Suprapubic skin (tissue), 4 donors: ENCODE results near the gene COL18A1. TPM values are rescaled to one million over a fixed set of nuclear protein-coding genes. Genes with fewer than 3 reads are reported as not detected.
"Not testable (repeated sequence)": the region's sequence is repeated elsewhere in the genome, so short reads cannot be mapped to it uniquely, and the experiment has no call there.

Experiments used
- DNase-seq, 2 donors: peaks; one replicate each; pipeline ENCODE4 v3.0.0-alpha.2; 2019; ENCODE audit warnings: low spot score in 2 of 2
- H3K27ac ChIP-seq: fragments of 200-600 bp; sonication (generic); one replicate; pipeline ENCODE4 v1.5.1; 2019
- H3K27me3 ChIP-seq: fragments of 200-600 bp; sonication (generic); one replicate; pipeline ENCODE4 v1.5.1; 2019
- H3K36me3 ChIP-seq: fragments of 200-600 bp; sonication (generic); one replicate; pipeline ENCODE4 v1.5.1; 2019
- H3K4me1 ChIP-seq: fragments of 200-600 bp; sonication (generic); one replicate; pipeline ENCODE4 v1.5.1; 2019
- H3K4me3 ChIP-seq: fragments of 200-600 bp; sonication (generic); one replicate; pipeline ENCODE4 v1.5.1; 2019; ENCODE audit warnings: mild to moderate bottlenecking
- H3K9me3 ChIP-seq: fragments of 200-600 bp; sonication (generic); one replicate; pipeline ENCODE4 v1.5.1; 2019
- EP300 ChIP-seq: sonication (generic); formaldehyde crosslinking; IDR thresholded peaks from one replicate; pipeline ENCODE4 v1.6.1; 2017; ENCODE audit warnings: antibody characterized with exemption
- POLR2A ChIP-seq, 2 donors: fragments of 450-650 bp; IDR thresholded peaks; one replicate each; pipeline ENCODE4 v1.6.1; 2017; ENCODE audit warnings: antibody characterized with exemption in 2 of 2, mild to moderate bottlenecking in 2 of 2, moderate library complexity in 2 of 2
- POLR2AphosphoS5 ChIP-seq, 3 donors: sonication (generic); formaldehyde crosslinking; IDR thresholded peaks; one replicate each; pipeline ENCODE4 v1.6.1; 2017; ENCODE audit warnings: antibody characterized with exemption in 3 of 3
- WGBS: methylation state at CpG from one replicate; pipeline ENCODE4 v1.1.5; 2018; 5-methylcytosine and 5-hydroxymethylcytosine counted together
- total RNA-seq, 4 donors: library from RNA; depleted of rRNA; stranded (reverse); fragments of >200 nt; gene quantifications; one replicate each; pipeline ENCODE4 v1.1.0, GENCODE V29; 2016
- TF ChIP-seq, protein P1 (sequence below), 2 donors: fragments of 200-600 bp in 1 of 2; fragments of 450-650 bp in 1 of 2; sonication (generic) in 1 of 2; IDR thresholded peaks; one replicate each; pipeline ENCODE4 v1.5.1; 2016 to 2019; ENCODE audit warnings: antibody characterized with exemption in 2 of 2, mild to moderate bottlenecking in 1 of 2, moderate library complexity in 1 of 2

The COL18A1 gene
- total RNA-seq, 4 donors from 2014 or later, result 71.9 to 157 (median 101) TPM

DNA sequence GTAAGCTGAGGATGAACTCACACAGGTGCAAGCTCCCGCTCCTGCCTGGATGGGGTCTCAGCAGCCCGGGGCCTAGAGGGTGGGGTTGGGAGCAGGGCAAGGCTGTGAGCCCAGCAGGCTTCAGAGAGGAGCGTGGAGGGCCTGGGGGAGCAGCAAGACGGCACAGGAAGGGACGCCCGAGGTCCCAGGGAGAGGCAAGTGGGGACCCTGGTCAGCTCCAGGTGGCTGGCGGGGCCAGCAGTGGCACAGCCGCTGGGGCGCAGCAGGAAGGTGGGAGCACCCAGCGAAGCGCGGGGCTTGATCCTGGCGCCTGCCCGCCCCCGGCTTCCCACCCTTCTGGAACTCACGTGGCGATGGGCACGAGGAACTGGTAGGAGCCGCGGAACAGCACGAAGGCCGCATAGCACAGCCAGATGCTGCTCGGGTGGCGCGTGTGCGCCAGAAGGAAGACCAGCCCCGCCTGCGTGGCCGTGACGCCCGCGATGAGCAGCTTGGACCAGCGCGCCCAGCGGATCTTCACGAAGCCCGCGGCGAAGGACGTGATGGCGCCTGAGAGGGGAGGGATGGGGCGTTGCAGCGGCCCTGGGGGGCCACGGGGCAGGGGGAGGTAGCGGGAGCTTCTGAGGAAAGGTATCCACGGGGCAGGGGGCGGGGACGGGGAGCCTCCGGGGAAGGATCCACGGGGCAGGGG, 125.6 kb downstream of the COL18A1 start:
- peak; percentile 55 to 65 for DNase-seq
- peaks cover 10% of the 10 kb centered on the region for H3K36me3 ChIP-seq
- no peak overlapping the region for H3K4me3 ChIP-seq
- H3K9me3 ChIP-seq, result no peaks in the 10 kb centered on the region
- H3K4me1 ChIP-seq, result peaks cover 5% of the 10 kb centered on the region
- no peaks in the 10 kb centered on the region for H3K27me3 ChIP-seq
- no peak for TF ChIP-seq EP300
- no peak for TF ChIP-seq POLR2A (IDR thresholded peaks at IDR 0.05)
- TF ChIP-seq POLR2AphosphoS5 (IDR thresholded peaks at IDR 0.05), result no peak
- TF ChIP-seq, protein P1, sequence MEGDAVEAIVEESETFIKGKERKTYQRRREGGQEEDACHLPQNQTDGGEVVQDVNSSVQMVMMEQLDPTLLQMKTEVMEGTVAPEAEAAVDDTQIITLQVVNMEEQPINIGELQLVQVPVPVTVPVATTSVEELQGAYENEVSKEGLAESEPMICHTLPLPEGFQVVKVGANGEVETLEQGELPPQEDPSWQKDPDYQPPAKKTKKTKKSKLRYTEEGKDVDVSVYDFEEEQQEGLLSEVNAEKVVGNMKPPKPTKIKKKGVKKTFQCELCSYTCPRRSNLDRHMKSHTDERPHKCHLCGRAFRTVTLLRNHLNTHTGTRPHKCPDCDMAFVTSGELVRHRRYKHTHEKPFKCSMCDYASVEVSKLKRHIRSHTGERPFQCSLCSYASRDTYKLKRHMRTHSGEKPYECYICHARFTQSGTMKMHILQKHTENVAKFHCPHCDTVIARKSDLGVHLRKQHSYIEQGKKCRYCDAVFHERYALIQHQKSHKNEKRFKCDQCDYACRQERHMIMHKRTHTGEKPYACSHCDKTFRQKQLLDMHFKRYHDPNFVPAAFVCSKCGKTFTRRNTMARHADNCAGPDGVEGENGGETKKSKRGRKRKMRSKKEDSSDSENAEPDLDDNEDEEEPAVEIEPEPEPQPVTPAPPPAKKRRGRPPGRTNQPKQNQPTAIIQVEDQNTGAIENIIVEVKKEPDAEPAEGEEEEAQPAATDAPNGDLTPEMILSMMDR (IDR thresholded peaks at IDR 0.05), result no peak
- H3K27ac ChIP-seq, result no peak overlapping the region
- 97% methylated on average over 33 of the region's 50 CpGs for WGBS

DNA sequence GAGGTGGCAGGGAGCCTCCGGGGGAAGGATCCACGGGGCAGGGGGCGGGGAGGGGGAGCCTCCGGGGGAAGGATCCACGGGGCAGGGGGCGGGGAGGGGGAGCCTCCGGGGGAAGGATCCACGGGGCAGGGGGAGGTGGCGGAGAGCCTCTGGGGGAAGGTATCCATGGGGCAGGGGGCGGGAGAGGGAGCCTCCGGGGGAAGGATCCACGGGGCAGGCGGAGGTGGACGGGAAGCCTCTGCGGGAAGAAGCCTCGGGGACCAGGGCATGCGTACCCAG, 126.1 kb downstream of the COL18A1 start:
- H3K36me3 ChIP-seq, result peaks cover 10% of the 10 kb centered on the region
- H3K4me1 ChIP-seq, H3K4me3 ChIP-seq, H3K9me3 ChIP-seq, H3K27ac ChIP-seq, H3K27me3 ChIP-seq: not testable (repeated sequence)
- DNase-seq, result peak; percentile 62 to 75
- 94% methylated on average over 12 of the region's 17 CpGs for WGBS

DNA sequence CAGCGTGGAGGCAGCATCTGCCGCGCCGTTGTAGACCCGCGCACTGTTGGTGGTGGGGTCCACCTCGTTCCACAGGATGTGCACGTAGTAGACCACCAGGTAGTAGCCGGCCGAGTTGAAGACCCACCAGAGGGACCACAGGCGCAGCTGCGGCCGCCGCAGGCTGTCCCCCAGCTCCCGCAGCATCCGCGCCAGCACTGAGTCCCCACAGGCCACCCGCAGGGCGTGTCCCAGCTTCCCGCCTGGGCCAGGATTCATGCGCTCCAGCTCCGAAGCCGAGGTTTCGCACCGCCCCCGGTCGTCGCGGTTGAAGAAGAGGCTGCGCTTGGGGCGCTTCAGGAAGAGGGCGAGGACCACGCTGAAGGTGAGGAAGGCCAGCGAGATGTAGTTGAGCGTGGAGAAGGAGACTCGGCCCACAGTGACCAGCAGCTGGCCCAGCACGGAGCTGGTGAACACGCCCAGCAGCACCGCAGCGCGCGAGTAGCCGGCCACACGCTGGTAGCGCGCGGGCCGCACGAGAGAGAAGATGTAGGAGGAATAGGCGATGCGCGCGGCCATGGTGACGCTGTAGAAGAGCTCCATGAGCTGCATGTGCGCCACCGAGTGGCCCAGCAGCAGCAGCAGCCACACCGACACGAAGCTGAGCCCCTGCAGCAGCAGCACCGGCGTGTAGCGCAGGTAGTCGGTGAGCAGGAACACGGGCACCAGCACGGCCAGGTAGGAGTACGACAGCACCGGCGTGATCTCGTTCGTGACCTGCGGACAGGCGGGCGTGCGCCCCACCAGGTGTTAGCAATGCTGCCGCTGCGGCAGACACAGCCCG, 126.6 kb downstream of the COL18A1 start:
- DNase-seq, result peak; percentile 54 to 65
- no peak overlapping the region for H3K4me3 ChIP-seq
- H3K27ac ChIP-seq, result no peak overlapping the region
- peaks cover 5% of the 10 kb centered on the region for H3K4me1 ChIP-seq
- no peaks in the 10 kb centered on the region for H3K9me3 ChIP-seq
- no peaks in the 10 kb centered on the region for H3K27me3 ChIP-seq
- peaks cover 10% of the 10 kb centered on the region for H3K36me3 ChIP-seq
- TF ChIP-seq POLR2AphosphoS5 (IDR thresholded peaks at IDR 0.05) (no peak), EP300 (no peak), POLR2A (IDR thresholded peaks at IDR 0.05) (no peak)
- TF ChIP-seq, protein P1 (IDR thresholded peaks at IDR 0.05), result no peak
- WGBS, result 95% methylated on average over 54 of the region's 76 CpGs

DNA sequence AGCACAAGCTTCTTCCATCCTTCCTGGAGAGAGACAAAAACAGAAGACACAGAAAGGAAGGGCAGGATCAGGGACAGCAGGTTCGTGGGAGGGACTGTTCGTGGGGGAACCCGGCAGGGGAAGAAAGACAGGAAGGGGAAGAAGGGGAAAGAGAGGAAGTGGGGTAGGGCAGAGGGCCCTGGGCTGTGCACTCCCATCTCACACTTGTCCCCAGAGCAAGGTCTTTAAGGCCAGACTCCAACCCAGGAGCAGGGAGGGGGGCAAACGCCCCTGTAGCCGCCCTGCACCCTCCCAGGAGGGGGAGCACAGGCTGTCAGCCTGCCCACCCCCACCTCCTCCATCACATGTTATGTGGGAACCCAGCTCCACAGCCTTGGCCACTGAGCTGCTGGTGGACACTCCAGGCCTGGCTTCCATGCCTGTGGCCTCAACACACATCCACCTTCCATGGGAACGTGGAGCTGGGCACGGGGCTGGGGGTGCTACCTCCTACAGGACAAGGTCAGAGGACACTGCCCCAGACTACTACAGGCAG, 127.9 kb downstream of the COL18A1 start:
- no peaks in the 10 kb centered on the region for H3K9me3 ChIP-seq
- H3K4me1 ChIP-seq, result peaks cover 5% of the 10 kb centered on the region
- H3K27me3 ChIP-seq, result no peaks in the 10 kb centered on the region
- peak; percentile 52 to 72 for DNase-seq
- H3K36me3 ChIP-seq, result peaks cover 10% of the 10 kb centered on the region
- no peak overlapping the region for H3K27ac ChIP-seq
- H3K4me3 ChIP-seq, result no peak overlapping the region
- 70% methylated on average over 4 of the region's 7 CpGs for WGBS
- no peak for TF ChIP-seq POLR2A (IDR thresholded peaks at IDR 0.05)
- TF ChIP-seq, protein P1 (IDR thresholded peaks at IDR 0.05), result no peak
- no peak for TF ChIP-seq EP300
- TF ChIP-seq POLR2AphosphoS5 (IDR thresholded peaks at IDR 0.05), result no peak

DNA sequence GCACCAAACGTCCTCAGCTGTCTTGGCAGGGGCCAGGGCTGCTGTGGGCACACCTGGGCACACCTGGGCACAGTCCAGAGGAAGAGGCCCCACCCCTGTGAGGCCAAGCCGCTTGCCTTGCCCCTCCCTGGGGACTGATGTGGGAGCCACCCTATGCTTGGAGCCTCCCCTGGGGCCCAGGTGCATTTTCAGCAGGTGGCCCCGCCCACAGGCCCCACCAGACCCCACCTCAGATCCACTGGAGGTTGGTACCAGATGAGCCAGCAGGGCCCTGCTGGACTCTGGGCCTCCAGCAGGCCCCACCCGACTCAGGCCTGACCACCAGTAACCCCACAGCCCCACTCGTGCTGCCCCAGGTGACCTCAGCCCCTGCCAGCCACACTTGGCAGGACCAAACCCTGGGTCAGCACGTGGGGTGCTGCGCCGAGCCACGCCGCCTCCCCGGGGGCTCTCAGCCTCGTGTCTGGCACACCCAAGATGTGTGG, 128.4 kb downstream of the COL18A1 start:
- no CpG with 5 or more reads among the region's 12 CpGs for WGBS
- no peaks in the 10 kb centered on the region for H3K27me3 ChIP-seq
- no peak overlapping the region for H3K4me3 ChIP-seq
- H3K27ac ChIP-seq, result no peak overlapping the region
- H3K4me1 ChIP-seq, result peaks cover 5% of the 10 kb centered on the region
- H3K9me3 ChIP-seq, result no peaks in the 10 kb centered on the region
- TF ChIP-seq POLR2AphosphoS5 (IDR thresholded peaks at IDR 0.05) (no peak), EP300 (no peak), POLR2A (IDR thresholded peaks at IDR 0.05) (no peak)
- TF ChIP-seq, protein P1 (IDR thresholded peaks at IDR 0.05), result no peak
- peak in 1 of 2 donors; percentile 64 for DNase-seq
- peaks cover 10% of the 10 kb centered on the region for H3K36me3 ChIP-seq
